Osteocyte (in vitro differentiated cells): Measurements from ENCODE around the gene SLC44A2. TPM values are rescaled to one million over a fixed set of nuclear protein-coding genes. Genes with fewer than 3 reads are reported as not detected.
A peak's percentile ranks its signal among the peaks of the same experiment; 100 is the strongest.

Experiments
- DNase-seq: peaks from one replicate; pipeline ENCODE4 v3.0.0; 2021; ENCODE audit warnings: mixed read lengths; ENCODE audit not compliant: unreplicated experiment; ENCODE audit errors: extremely low spot score
- H3K27ac Mint-ChIP-seq: one replicate; pipeline ENCODE4 v1.8.0; 2021; ENCODE audit warnings: mild to moderate bottlenecking, mixed read lengths; ENCODE audit not compliant: unreplicated experiment
- H3K27me3 Mint-ChIP-seq: one replicate; pipeline ENCODE4 v1.8.0; 2021; ENCODE audit warnings: mixed read lengths; ENCODE audit not compliant: unreplicated experiment
- H3K36me3 Mint-ChIP-seq: one replicate; pipeline ENCODE4 v1.8.0; 2021; ENCODE audit warnings: mixed read lengths; ENCODE audit not compliant: unreplicated experiment
- H3K4me1 Mint-ChIP-seq: one replicate; pipeline ENCODE4 v1.8.0; 2021; ENCODE audit warnings: mixed read lengths; ENCODE audit not compliant: unreplicated experiment
- H3K4me3 Mint-ChIP-seq: one replicate; pipeline ENCODE4 v1.8.0; 2021; ENCODE audit warnings: mild to moderate bottlenecking, moderate library complexity, mixed read lengths; ENCODE audit not compliant: unreplicated experiment
- H3K9me3 Mint-ChIP-seq: one replicate; pipeline ENCODE4 v1.8.0; 2021; ENCODE audit warnings: mixed read lengths; ENCODE audit not compliant: unreplicated experiment
- total RNA-seq: library from RNA; stranded (reverse); gene quantifications from 2 replicates; pipeline ENCODE4 v1.2.1, GENCODE V29; 2021
- TF ChIP-seq, protein P1 (sequence below): fragments of 200-600 bp; sonication (generic); IDR thresholded peaks from 2 replicates; pipeline ENCODE4 v1.5.0; 2021; ENCODE audit warnings: antibody characterized with exemption, mild to moderate bottlenecking, moderate library complexity

Gene SLC44A2
- total RNA-seq, 1 donor from 2014 or later: 225 TPM

DNA sequence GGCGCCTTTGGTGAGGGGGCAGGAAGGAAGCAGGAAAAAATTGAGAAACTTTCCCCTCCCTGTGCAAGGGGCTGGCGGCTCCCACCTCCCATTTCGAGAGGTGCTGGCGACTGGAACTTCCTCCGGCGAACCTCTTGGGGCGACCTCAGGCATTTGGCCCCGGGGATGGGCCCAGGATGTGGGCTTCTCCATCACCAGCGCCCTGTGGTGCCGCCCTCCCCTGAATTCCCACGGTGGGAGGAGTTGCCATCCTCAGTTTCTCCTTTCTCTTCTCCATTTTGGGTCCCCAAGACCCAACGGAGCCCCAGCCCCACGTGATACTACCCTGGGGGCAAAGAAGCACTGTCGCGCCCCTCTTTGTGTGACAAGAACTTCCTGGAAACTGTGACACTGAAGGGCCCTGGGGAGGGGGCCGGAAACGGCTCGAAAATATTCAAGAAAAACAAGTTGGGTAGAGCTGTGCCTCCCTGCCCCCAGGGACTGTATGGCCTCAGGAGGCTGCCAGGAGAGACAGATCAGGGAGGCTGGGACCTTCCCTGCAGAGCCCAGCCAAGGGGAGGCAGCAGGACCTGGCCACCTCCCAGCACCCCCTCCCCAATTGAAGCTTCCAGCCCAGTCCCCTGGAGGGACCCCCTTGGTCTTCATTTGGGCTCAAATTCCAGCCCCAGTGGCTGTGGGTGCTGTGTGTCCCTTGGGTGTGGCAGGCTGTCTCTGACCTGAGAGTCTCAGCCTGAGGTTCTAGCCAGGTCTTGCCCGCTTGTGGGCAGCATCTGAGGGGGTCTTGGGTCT lies 22.1 kb upstream of the SLC44A2 start:
- peak overlapping the region; percentile 87 for H3K4me3 Mint-ChIP-seq
- TF ChIP-seq, protein P1, sequence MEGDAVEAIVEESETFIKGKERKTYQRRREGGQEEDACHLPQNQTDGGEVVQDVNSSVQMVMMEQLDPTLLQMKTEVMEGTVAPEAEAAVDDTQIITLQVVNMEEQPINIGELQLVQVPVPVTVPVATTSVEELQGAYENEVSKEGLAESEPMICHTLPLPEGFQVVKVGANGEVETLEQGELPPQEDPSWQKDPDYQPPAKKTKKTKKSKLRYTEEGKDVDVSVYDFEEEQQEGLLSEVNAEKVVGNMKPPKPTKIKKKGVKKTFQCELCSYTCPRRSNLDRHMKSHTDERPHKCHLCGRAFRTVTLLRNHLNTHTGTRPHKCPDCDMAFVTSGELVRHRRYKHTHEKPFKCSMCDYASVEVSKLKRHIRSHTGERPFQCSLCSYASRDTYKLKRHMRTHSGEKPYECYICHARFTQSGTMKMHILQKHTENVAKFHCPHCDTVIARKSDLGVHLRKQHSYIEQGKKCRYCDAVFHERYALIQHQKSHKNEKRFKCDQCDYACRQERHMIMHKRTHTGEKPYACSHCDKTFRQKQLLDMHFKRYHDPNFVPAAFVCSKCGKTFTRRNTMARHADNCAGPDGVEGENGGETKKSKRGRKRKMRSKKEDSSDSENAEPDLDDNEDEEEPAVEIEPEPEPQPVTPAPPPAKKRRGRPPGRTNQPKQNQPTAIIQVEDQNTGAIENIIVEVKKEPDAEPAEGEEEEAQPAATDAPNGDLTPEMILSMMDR: no peak

GRCh38 chr19:10603873-10604459 lies 21.4 kb upstream of the SLC44A2 start:
- peak overlapping the region; percentile 96 for H3K27ac Mint-ChIP-seq
- peak overlapping the region; percentile 87 for H3K4me3 Mint-ChIP-seq
- no peak for DNase-seq
- peaks cover 12% of the 10 kb centered on the region for H3K27me3 Mint-ChIP-seq
- H3K4me1 Mint-ChIP-seq: peaks cover 20% of the 10 kb centered on the region
- H3K36me3 Mint-ChIP-seq: no peaks in the 10 kb centered on the region
- TF ChIP-seq, protein P1: no peak
- no peaks in the 10 kb centered on the region for H3K9me3 Mint-ChIP-seq

More for the DNA sequence above, 22.1 kb upstream of the SLC44A2 start:
- Mint-ChIP-seq H3K9me3 (no peaks in the 10 kb centered on the region), H3K27me3 (peaks cover 13% of the 10 kb centered on the region), H3K36me3 (no peaks in the 10 kb centered on the region), H3K27ac (peak overlapping the region; percentile 96), H3K4me1 (peaks cover 20% of the 10 kb centered on the region)
- no peak for DNase-seq

GRCh38 chr19:10604460-10604980 lies 20.8 kb upstream of the SLC44A2 start:
- peak overlapping the region; percentile 96 for H3K27ac Mint-ChIP-seq
- no peaks in the 10 kb centered on the region for H3K9me3 Mint-ChIP-seq

GRCh38 chr19:10611907-10612306 lies 13.4 kb upstream of the SLC44A2 start:
- Mint-ChIP-seq H3K27me3 (no peaks in the 10 kb centered on the region), H3K4me3 (no peak overlapping the region), H3K9me3 (no peaks in the 10 kb centered on the region), H3K27ac (peak overlapping the region; percentile 41), H3K4me1 (peaks cover 27% of the 10 kb centered on the region), H3K36me3 (peaks cover 8% of the 10 kb centered on the region)
- DNase-seq: no peak
- TF ChIP-seq, protein P1: no peak

More at GRCh38 chr19:10604460-10604980, 20.8 kb upstream of the SLC44A2 start:
- H3K4me3 Mint-ChIP-seq: peak overlapping the region; percentile 87
- DNase-seq: no peak
- H3K4me1 Mint-ChIP-seq: peaks cover 20% of the 10 kb centered on the region
- H3K36me3 Mint-ChIP-seq: no peaks in the 10 kb centered on the region
- peaks cover 11% of the 10 kb centered on the region for H3K27me3 Mint-ChIP-seq
- TF ChIP-seq, protein P1: no peak
